ENCODE data around the gene LBR.
A peak's percentile ranks its signal among the peaks of the same experiment; 100 is the strongest.
"Not testable (repeated sequence)": the region's sequence is repeated elsewhere in the genome, so short reads cannot be mapped to it uniquely, and the experiment has no call there.

LBR gene

GRCh38 chr1:225476100-225476511 is 48.3 kb upstream of the LBR start:
- H3K9me3 ChIP-seq (ENCODE audit: insufficient read depth, low read length): no peaks in the 10 kb centered on the region
- H3K27ac ChIP-seq (ENCODE audit: low read depth, low read length): no peak overlapping the region
- H3K27me3 ChIP-seq (ENCODE audit: low read length): no peaks in the 10 kb centered on the region
- no peak overlapping the region for H3K4me3 ChIP-seq (ENCODE audit: insufficient read depth, low read length, poor library complexity, severe bottlenecking)
- no peaks in the 10 kb centered on the region for H3K9me2 ChIP-seq (replicated peaks; ENCODE audit: insufficient read depth, low read length)
- H3K9ac ChIP-seq (ENCODE audit: low read length): no peak overlapping the region
- no peak overlapping the region for H2AFZ ChIP-seq (ENCODE audit: low read depth, low read length, severe bottlenecking)
- H3K79me2 ChIP-seq (ENCODE audit: insufficient read depth, low read length): no peaks in the 10 kb centered on the region
- TF ChIP-seq EZH2phosphoT487 (conservative IDR thresholded peaks at IDR 0.05; ENCODE audit: low read length): no peak
- no peak for TF ChIP-seq CTCF (IDR thresholded peaks at IDR 0.05; ENCODE audit: insufficient read depth, low read length, poor library complexity, severe bottlenecking)
- H3K36me3 ChIP-seq (ENCODE audit: low read length): no peaks in the 10 kb centered on the region
- no peak overlapping the region for H3K4me2 ChIP-seq (ENCODE audit: low read depth, low read length, poor library complexity, severe bottlenecking)
- H3F3A ChIP-seq (ENCODE audit: insufficient read depth): peaks cover 6% of the 10 kb centered on the region; the same call in 1 of the 2 replicates
- no peaks in the 10 kb centered on the region for H4K20me1 ChIP-seq (ENCODE audit: low read depth, low read length)

- Histone ChIP-seq H2AFZ (ENCODE audit: low read depth, low read length, severe bottlenecking) (peak overlapping the region; percentile 59), H3K9me3 (ENCODE audit: insufficient read depth, low read length) (no peaks in the 10 kb centered on the region), H3K9ac (ENCODE audit: low read length) (peak overlapping the region; percentile 5; the same call in 1 of the 2 replicates), H3K36me3 (ENCODE audit: low read length) (no peaks in the 10 kb centered on the region), H3K79me2 (ENCODE audit: insufficient read depth, low read length) (no peaks in the 10 kb centered on the region), H3K4me2 (ENCODE audit: low read depth, low read length, poor library complexity, severe bottlenecking) (no peak overlapping the region), H3K9me2 (replicated peaks; ENCODE audit: insufficient read depth, low read length) (no peaks in the 10 kb centered on the region), H3K27me3 (ENCODE audit: low read length) (no peaks in the 10 kb centered on the region), H3K4me3 (ENCODE audit: insufficient read depth, low read length, poor library complexity, severe bottlenecking) (no peak overlapping the region), H3F3A (ENCODE audit: insufficient read depth) (peaks cover 6% of the 10 kb centered on the region; the same call in 1 of the 2 replicates), H4K20me1 (ENCODE audit: low read depth, low read length) (no peaks in the 10 kb centered on the region), H3K27ac (ENCODE audit: low read depth, low read length) (no peak overlapping the region)
- TF ChIP-seq EZH2phosphoT487 (conservative IDR thresholded peaks at IDR 0.05; ENCODE audit: low read length): no peak
- peak; percentile 99 for TF ChIP-seq CTCF (IDR thresholded peaks at IDR 0.05; ENCODE audit: insufficient read depth, low read length, poor library complexity, severe bottlenecking)
These were observed 47.4 kb upstream of the LBR start for GRCh38 chr1:225474986-225475820.

GRCh38 chr1:225474439-225474985 is 46.7 kb upstream of the LBR start:
- Histone ChIP-seq H3K27ac (ENCODE audit: low read depth, low read length) (no peak overlapping the region), H3K9ac (ENCODE audit: low read length) (no peak overlapping the region), H3K27me3 (ENCODE audit: low read length) (no peaks in the 10 kb centered on the region), H3K79me2 (ENCODE audit: insufficient read depth, low read length) (no peaks in the 10 kb centered on the region), H3K36me3 (ENCODE audit: low read length) (no peaks in the 10 kb centered on the region), H4K20me1 (ENCODE audit: low read depth, low read length) (no peaks in the 10 kb centered on the region), H3K9me3 (ENCODE audit: insufficient read depth, low read length) (no peaks in the 10 kb centered on the region), H2AFZ (ENCODE audit: low read depth, low read length, severe bottlenecking) (no peak overlapping the region), H3K4me3 (ENCODE audit: insufficient read depth, low read length, poor library complexity, severe bottlenecking) (no peak overlapping the region), H3K4me2 (ENCODE audit: low read depth, low read length, poor library complexity, severe bottlenecking) (no peak overlapping the region), H3K9me2 (replicated peaks; ENCODE audit: insufficient read depth, low read length) (no peaks in the 10 kb centered on the region), H3F3A (ENCODE audit: insufficient read depth) (peaks cover 6% of the 10 kb centered on the region; the same call in 1 of the 2 replicates)
- TF ChIP-seq CTCF (IDR thresholded peaks at IDR 0.05; ENCODE audit: insufficient read depth, low read length, poor library complexity, severe bottlenecking) (no peak), EZH2phosphoT487 (conservative IDR thresholded peaks at IDR 0.05; ENCODE audit: low read length) (no peak)

- H4K20me1 ChIP-seq (ENCODE audit: low read depth, low read length); H3K9ac ChIP-seq (ENCODE audit: low read length); H3K9me2 ChIP-seq (replicated peaks; ENCODE audit: insufficient read depth, low read length); H3K27ac ChIP-seq (ENCODE audit: low read depth, low read length); H3K4me2 ChIP-seq (ENCODE audit: low read depth, low read length, poor library complexity, severe bottlenecking); H2AFZ ChIP-seq (ENCODE audit: low read depth, low read length, severe bottlenecking); H3K27me3 ChIP-seq (ENCODE audit: low read length); H3K36me3 ChIP-seq (ENCODE audit: low read length); H3F3A ChIP-seq (ENCODE audit: insufficient read depth); H3K9me3 ChIP-seq (ENCODE audit: insufficient read depth, low read length); H3K79me2 ChIP-seq (ENCODE audit: insufficient read depth, low read length); H3K4me3 ChIP-seq (ENCODE audit: insufficient read depth, low read length, poor library complexity, severe bottlenecking): not testable (repeated sequence)
These were observed 46.0 kb upstream of the LBR start for GRCh38 chr1:225473676-225474438.

GRCh38 chr1:225473266-225473665 is 45.4 kb upstream of the LBR start:
- H3K9me3 ChIP-seq (ENCODE audit: insufficient read depth, low read length); H3K4me2 ChIP-seq (ENCODE audit: low read depth, low read length, poor library complexity, severe bottlenecking); H3K27ac ChIP-seq (ENCODE audit: low read depth, low read length); H3K27me3 ChIP-seq (ENCODE audit: low read length); H4K20me1 ChIP-seq (ENCODE audit: low read depth, low read length); H3K4me3 ChIP-seq (ENCODE audit: insufficient read depth, low read length, poor library complexity, severe bottlenecking); H3K9me2 ChIP-seq (replicated peaks; ENCODE audit: insufficient read depth, low read length); H3F3A ChIP-seq (ENCODE audit: insufficient read depth); H2AFZ ChIP-seq (ENCODE audit: low read depth, low read length, severe bottlenecking); H3K79me2 ChIP-seq (ENCODE audit: insufficient read depth, low read length); H3K36me3 ChIP-seq (ENCODE audit: low read length); H3K9ac ChIP-seq (ENCODE audit: low read length): not testable (repeated sequence)
